Left kidney (tissue), 8 donors: ENCODE data around the gene NPEPL1. TPM values are rescaled to one million over a fixed set of nuclear protein-coding genes. Genes with fewer than 3 reads are reported as not detected.
"Not testable (repeated sequence)": the region's sequence is repeated elsewhere in the genome, so short reads cannot be mapped to it uniquely, and the experiment has no call there.

Experiments
- DNase-seq: peaks from one replicate; pipeline ENCODE4 v3.0.0-alpha.2; 2013
- long read RNA-seq, 8 donors: transcript quantifications; one replicate each; lab custom pipeline, GENCODE V29; 2026
- polyA plus RNA-seq: library from polyadenylated mRNA; unstranded; fragments of 120-200 nt; gene quantifications from one replicate; pipeline ENCODE4 v1.2.1, GENCODE V29; 2013; ENCODE audit not compliant: insufficient read length

The NPEPL1 gene, protein sequence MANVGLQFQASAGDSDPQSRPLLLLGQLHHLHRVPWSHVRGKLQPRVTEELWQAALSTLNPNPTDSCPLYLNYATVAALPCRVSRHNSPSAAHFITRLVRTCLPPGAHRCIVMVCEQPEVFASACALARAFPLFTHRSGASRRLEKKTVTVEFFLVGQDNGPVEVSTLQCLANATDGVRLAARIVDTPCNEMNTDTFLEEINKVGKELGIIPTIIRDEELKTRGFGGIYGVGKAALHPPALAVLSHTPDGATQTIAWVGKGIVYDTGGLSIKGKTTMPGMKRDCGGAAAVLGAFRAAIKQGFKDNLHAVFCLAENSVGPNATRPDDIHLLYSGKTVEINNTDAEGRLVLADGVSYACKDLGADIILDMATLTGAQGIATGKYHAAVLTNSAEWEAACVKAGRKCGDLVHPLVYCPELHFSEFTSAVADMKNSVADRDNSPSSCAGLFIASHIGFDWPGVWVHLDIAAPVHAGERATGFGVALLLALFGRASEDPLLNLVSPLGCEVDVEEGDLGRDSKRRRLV
- polyA plus RNA-seq: 41.7 TPM
- long read RNA-seq, donor 1, transcript NPEPL1-201 (12 exons, 2,378 nt): major isoform, 7 of 11 reads
- long read RNA-seq, donor 1, partial matches to known transcripts: 0 of 11 reads
- long read RNA-seq, donor 1, other reads (novel, unspliced or antisense): 0 of 11 reads
- long read RNA-seq, donor 2, partial matches to known transcripts: 0 of 5 reads
- long read RNA-seq, donor 2, other reads (novel, unspliced or antisense): 0 of 5 reads
- long read RNA-seq, donor 3, partial matches to known transcripts: 30 of 37 reads
- long read RNA-seq, donor 3, other reads (novel, unspliced or antisense): 0 of 37 reads
- long read RNA-seq, donor 4, partial matches to known transcripts: 0 of 1 reads
- long read RNA-seq, donor 4, other reads (novel, unspliced or antisense): 0 of 1 reads
- long read RNA-seq, donor 5, transcript NPEPL1-201 (12 exons, 2,378 nt): major isoform, 7 of 8 reads
- long read RNA-seq, donor 5, partial matches to known transcripts: 0 of 8 reads
- long read RNA-seq, donor 5, other reads (novel, unspliced or antisense): 0 of 8 reads
- long read RNA-seq, donor 6, partial matches to known transcripts: 0 of 2 reads
- long read RNA-seq, donor 6, other reads (novel, unspliced or antisense): 0 of 2 reads
- long read RNA-seq, donor 7, transcript NPEPL1-201 (12 exons, 2,378 nt): major isoform, 7 of 9 reads
- long read RNA-seq, donor 7, partial matches to known transcripts: 0 of 9 reads
- long read RNA-seq, donor 7, other reads (novel, unspliced or antisense): 0 of 9 reads
- long read RNA-seq, donor 8, partial matches to known transcripts: 0 of 4 reads
- long read RNA-seq, donor 8, other reads (novel, unspliced or antisense): 0 of 4 reads

DNA sequence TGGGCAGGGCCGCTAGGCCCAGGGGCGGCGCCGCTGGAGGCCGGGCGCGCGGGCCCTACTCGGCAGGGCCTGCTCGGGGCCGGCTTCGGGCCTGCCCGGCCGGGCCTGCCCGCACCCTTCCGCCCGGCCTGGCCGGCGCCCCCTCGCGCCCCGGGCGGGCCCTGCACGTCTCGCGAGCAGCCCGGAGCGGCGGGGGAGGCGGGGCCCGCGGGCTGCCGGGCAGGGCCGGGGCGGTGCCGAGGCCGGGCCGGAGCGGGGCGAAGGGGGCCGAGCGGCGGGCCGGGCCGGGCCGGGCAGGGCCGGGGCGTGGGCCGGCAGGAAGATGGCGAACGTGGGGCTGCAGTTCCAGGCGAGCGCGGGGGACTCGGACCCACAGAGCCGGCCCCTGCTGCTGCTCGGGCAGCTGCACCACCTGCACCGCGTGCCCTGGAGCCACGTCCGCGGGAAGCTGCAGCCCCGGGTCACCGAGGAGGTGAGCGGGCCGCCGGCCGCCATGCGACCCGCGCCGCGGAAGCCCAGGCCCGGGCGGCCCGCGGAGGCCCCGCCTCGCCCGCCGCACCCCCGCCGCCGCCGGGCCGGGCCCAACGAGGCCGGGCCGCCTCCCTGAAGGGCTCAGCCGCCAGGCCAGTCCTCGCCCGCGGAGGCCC, at the start of gene NPEPL1:
NPEPL1 (plus strand) TSS at position 222 of the 647 bp plus-strand sequence; CDS start at position 323, 101 bp downstream.
- no peak for DNase-seq

DNA sequence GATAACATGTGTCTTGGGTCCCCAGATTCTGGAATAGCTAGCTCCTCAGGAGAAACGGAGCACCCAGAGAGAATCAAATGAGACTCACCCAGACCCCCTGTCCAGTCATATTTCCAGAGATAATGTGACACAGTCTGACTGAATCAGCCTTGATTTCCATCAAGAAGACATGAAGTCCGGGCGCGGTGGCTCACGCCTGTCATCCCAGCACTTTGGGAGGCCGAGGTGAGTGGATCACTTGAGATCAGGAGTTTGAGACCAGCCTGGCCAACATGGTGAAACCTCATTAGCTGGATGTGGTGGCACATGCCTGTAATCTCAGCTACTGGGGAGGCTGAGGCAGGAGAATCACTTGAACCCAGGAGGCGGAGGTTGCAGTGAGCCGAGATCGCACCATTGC, 49.7 kb upstream of the NPEPL1 start:
- not testable (repeated sequence) for DNase-seq

DNA sequence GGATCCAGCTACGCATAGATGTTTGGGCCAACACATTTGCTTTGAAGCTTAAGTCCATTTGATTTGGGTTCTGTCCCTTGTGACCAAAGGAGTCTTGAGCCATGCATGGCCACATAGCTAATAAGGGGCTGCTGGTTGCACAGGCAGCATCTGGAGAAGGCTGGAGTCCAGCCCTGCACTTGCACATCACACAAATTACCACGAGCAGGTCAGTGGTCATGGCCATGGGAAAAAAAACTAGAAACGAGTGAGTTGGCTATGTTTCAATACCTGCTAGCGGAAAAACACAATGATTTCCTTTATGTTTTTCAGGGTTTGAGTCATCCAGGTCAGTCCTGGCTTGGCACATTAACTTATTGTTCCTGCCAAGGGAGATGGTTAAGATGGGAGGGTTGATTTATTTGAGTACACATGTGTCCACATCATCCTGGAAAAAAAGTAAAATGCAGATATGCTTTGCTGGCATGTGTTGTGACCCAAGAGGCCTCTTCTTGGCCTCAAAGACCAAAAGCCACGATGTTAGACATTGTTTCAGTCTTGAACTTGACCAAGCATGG, 47.1 kb upstream of the NPEPL1 start:
- DNase-seq: no peak

DNA sequence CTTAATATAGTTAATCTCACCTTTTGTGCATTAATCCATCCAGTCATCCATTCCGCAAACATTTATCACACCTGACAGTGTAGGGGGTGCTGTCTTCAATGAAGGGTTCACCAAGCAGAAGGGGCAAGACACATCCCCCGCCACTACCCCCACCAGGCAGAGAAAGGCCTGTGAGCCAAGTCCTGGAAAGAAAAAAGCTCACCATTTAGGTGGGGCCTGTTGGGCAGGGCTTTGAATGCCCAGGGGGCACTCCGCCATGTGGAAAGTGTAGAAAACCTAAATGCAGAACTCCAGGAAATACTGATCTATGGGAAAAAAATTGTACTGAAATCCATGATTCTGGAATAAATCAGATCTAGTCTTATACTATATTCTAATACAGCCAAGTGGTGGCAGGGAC, 46.3 kb upstream of the NPEPL1 start:
- no peak for DNase-seq

DNA sequence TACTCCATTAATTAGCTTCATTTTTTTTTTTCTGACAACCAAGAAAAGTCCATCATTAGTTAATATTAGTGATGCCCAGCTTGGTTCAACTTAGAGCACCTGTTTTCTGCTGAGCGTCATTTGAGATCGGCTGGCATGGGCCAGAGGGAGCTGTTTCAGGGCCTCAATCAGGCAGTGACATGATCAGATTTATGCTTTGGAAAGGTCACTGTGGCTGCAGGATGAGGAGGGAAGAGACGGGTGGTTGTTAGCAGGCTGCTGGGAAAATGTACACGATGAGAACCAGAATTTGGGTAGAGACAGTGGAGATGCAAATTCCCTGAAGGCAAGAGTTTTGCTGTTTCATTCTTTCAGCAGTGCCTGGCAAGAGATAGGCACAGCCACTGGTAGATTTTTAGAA, 45.9 kb upstream of the NPEPL1 start:
- no peak for DNase-seq

DNA sequence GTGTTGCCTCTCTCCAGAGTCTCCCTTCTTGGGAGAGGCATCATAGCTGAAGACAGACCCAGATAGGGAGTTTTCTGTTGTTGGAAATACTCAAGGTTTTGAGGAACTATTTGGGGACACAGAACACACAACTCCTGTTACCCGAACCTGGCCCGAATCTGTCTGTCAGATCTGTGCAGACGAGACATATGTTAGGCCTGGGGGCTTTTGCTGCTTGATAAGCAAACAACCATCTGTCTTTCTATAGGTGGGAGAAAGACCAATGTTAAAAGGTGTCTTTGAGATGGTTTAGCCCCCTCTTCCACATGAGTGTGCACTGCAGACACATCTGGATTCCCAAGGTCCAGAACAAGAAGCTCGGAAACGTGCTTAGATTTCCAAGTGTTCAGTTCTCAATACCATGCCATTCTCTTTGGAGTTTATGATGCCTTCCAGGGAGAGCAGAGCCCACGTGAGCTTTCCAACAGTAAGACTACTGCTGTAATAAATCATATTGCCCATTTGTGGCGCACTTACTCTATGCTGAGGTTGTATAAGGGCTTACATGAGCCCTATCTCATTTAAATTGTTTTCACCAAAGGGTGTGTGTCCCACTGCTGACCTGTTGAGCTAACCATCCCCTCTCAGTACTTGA, 45.3 kb upstream of the NPEPL1 start:
- no peak for DNase-seq

DNA sequence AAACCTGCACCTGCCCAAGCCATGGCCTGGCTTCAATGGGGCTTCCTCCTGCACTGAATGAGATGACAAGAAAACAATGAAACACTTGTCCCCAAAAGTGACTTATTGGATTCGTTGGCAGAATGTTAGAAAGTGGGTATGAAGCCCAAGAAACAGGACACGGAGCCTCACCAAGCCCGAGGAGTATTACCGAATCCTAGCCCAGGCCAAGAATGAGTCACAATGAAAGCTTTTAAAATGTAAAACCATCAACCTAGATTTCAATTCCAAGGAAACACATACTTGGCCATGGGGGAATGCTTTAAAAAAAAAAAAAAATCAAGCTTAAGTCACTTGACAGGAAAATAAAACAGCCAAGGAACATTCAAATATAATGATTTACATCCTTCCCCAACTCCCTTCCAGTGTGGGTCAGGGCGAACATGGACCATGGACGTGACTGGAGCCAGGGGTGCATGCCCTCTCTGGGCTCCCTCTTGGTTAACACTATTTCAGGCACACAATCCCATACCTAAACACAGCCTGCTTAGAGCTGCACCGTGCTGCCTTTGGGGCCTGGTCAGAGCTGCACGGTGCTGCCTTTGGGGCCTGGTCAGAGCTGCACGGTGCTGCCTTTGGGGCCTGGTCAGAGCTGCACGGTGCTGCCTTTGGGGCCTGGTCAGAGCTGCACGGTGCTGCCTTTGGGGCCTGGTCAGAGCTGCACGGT, 44.7 kb upstream of the NPEPL1 start:
- DNase-seq: no peak

DNA sequence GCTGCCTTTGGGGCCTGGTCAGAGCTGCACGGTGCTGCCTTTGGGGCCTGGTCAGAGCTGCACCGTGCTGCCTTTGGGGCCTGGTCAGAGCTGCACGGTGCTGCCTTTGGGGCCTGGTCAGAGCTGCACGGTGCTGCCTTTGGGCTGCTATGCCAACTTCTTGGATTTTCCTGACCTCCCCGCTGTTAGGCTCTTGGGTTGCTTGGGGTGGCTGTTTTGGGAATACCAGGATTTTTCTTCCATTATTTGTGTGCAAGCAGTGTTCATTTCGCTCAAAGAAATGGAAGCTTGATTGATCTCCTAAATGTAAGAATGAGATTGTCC, 44.1 kb upstream of the NPEPL1 start:
- not testable (repeated sequence) for DNase-seq

DNA sequence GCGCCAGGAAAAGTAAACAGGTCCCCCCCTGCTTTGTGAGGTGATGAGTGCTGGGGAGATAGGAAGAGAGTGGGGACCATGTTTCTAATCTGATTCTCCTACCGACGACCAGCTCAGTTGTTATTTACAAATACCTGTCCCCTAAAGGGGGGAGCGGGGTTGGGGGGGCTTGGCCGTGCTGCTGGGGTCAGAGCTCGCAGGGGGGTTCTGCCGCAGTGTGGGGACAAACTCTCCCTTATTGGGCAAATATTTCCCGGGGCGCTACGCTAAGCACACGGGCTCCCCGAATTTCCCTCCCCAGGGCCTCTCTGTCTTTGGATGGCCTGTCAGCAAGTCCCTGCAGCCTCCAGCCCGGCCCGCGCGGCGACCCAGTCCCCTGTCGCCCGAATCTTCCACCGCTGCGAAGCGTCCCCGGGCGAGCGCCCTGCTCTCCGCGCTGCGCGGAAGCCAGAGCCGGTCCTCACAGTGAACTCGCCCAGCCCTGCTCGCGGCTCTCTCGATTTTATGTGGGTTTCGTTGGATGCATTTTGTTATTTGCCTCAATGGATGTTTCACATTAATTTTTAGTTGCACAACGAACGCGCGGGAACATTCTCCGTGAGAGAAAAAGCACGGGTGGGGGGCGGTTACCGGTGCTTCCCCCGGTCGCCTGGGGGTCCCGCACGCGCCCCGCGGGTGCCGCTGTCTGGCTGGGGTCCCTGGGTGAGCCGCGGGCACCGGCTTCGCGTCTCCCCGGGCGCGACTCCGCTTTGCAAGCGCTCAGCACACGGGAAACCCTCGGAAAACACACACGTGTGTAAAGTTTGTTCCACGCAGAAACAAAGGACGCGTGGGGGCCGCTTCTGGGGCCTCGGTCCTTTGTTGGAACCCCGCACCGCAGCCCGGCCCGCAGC, 43.1 kb upstream of the NPEPL1 start:
- DNase-seq: no peak

DNA sequence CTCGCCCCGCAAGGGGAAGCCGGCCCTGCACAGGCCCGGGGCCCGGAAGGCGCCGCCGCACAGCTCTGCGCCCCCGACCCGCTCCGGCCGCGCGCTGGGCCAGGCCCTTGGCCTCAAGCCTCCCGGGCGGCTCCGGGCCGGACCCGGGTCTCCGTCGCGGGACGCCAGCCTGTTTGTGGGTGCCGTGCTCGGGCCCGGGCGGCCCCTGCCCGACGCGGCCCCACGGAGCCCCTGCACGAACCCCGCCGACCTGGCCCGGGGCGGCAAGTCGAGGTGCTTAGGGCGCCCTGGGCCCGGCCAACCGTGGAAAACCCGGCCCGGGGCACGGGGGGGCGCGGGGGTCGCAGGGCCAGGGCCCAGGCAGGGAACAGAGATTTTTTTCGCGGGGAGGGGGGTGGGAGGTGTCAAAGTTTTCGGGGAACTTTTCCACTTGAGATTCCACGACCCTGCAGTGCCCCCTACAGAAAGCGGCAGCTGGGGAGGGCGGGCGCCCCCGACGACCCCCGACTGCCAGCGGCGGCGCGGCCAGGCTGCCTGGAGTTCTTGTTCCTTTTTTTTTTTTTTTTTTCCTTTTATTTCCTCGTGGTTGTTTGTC, 42.3 kb upstream of the NPEPL1 start:
- no peak for DNase-seq

DNA sequence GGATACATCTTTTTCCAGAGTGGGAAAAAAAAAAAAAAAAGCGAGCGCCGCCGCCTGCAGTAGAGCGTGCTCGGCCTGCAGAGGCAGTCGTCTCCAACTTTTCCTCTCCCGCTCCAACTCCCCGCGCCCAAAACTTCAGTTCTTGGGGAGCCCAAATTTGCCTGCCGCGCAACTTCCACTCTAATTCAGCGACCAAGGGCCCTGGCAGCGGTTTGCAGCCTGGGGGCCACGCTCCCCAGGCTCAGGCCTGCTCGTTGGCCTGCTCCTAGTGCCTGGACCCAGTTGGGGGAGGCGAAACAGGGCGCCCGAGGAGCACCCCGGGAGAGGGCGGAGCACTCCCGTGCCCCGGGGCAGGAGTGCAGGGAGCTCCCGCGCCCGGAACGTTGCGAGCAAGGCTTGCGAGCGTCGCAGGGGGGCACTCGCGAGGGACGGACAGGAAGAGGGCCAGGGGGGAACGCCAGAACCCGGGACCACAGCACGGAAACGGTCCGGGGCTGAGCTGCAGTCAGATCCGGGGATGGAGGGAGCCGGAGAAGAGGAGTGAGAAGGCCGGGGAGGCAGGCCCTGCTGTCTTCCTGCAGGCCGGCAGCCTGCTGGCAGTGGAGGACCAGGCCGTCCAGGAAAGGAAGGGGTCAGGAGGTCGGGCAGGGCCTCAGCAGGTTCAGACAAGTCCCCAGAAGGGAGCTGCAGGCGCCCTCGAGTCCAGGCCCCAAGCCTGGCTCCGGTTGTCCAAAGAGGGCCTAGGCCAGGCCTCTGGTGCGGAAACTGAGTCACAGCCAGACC, 41.6 kb upstream of the NPEPL1 start, which contains the start of gene STX16:
STX16 (plus strand) TSS at position 508 of the 783 bp plus-strand sequence. CDS start 724 bp downstream, outside the sequence.
- DNase-seq: peak; percentile 85

DNA sequence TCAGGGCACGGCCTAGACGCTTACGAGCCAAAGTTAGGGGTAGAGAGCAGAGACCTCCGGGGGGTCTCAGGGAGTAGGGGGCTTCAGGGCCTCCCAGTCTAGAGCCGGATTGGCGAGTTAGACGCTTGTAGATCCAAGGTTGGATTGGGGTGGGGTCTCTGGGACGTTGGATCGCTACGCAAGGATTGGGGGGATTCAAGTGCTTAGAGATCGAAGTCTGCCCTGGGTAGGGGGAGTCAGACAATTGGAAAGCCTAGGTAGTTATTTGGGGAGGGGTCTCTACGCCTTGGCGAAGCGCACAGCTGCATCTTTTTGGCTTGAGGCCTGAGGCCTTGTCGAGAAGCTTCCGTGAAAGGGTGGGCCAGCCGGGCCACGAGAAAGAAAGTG, 41.0 kb upstream of the NPEPL1 start:
- DNase-seq: peak; percentile 93

DNA sequence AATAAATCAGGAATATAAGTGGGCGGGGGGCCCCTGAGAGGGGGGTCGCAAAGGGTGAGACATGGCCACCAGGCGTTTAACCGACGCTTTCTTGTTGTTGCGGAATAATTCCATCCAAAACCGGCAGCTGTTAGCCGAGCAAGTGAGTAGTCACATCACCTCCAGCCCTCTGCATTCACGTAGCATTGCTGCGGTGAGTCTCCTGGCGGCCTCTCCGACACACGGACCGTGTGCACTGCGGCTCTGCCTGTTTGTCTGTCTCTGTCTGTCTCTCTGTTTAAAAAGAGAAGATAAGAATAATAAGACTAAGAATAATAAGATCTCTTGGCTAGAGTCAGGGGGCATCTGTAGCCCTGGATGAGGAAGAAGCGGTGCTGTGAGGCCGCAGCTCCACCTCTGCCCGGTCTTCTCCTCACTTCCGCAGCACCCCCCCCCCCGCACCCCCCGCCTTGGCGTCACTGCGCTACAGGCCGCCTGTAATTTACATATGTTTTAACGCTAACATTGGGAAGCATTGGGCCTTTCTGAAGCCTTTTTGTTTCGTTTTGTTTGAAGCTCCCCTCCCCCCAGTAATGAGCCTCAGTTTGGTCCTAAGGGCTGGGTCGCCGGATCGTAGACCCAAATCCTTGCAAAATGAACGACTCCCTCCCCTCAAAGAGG, 40.5 kb upstream of the NPEPL1 start:
- peak; percentile 68 for DNase-seq

DNA sequence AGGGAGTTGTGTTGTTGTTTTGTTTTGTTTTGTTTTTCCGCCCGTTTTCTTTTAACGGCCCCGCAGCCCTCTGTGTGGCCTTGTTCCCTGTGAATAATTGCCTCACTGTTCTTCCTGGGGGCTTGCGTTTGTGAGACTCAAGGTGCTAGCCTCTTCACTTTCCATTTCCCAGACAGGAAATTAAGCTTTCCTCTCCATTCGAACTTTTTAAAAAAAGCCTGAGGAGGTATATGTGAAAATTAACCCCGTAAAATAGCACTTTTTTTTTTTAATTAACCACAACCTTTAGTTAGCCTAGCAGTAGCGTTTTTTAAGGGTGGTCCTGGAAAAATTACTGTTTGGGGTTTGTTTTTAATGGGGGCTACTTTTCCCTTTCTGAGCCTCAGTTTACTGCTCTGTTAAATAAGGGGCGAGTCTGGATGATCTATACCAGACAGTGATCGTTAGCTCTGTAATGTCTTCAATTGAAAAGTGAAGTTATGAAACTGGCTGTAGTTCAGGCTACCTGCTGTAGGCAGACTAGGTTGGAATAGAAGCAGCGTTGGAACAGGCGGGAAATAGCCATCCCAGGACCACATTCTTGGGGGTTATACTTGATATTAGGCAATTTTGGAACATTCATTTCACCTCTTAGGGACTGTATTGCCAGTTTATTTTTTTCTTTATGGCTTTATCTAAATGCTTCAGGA, 39.9 kb upstream of the NPEPL1 start:
- DNase-seq: no peak

DNA sequence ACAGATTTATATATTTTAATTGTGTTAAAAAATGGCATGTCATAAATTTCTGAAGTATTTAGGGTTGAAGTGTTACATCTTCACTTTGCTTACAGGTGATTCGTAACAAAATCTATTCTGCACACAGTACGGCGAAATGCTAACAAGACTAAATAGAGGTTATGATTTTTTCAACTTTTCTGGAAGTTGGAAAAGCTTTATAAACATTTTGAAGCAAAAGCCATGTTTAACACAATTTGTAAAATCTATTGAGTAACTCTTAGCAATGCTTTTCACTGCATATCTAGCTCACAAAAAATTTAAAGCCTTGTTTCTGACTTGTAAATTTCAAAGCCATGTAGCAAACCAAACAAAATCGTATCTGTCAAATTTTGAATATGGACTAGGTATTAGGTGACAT, 38.3 kb upstream of the NPEPL1 start:
- no peak for DNase-seq

DNA sequence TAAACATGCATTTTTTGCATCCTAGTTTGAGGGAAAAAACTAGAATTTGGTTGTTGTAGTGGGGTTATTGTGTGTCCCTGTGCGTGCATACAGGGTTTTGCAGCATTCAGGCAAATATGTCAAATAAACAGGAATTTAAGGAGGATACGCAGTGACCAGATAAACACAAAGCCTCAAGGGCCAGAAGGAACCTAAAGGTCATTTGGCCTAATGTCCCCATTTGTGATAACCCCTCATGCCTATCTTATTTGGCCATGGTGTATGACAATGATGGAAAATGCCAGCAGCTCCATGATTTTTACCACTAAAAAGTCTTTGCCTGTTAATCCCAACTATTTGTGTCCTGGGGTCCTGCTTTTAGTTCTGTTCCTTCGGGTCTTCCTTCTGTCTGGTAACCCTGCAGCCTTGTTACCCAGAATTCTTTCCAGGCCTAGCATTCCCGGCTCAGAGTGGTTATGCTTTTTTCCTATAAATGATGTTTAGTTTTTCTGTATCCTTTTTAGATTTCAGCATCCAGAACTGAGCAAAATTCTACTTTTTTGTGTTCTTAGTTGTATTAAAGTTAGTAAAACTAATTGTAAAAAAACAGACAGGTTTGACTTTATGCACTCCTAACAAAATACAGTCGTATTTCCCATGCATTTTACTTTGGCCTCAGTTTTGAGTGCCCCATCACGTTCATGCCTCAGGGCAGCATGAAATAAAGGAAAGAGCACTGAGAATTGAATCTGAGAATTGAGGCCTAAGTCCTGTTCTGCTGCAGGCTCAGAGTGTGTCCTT, 37.1 kb upstream of the NPEPL1 start:
- DNase-seq: no peak
